Measurements from ENCODE around the gene MRGPRF. TPM values are rescaled to one million over a fixed set of nuclear protein-coding genes. Genes with fewer than 3 reads are reported as not detected.

MRGPRF gene
- 2.5 and 2.9 TPM in 2 replicates for total RNA-seq

- no peak within 1 kb of the TSS for H3K4me3 ChIP-seq (ENCODE audit: low read depth, low read length)
- TF ChIP-seq CTCF (conservative IDR thresholded peaks at IDR 0.05; ENCODE audit: low read depth, low read length): peak; percentile 40
- no peak for DNase-seq (ENCODE audit: low read depth)
Observed at GRCh38 chr11:69013009-69013951, at the start of gene MRGPRF. MRGPRF (minus strand) TSS chr11:69013246; CDS start chr11:69009901, 3,345 bp downstream.

- no peak for TF ChIP-seq CTCF (conservative IDR thresholded peaks at IDR 0.05; ENCODE audit: low read depth, low read length)
- DNase-seq (ENCODE audit: low read depth): no peak
- no peak overlapping the region for H3K4me3 ChIP-seq (ENCODE audit: low read depth, low read length)
Observed at GRCh38 chr11:69062169-69062855, 49.3 kb upstream of the MRGPRF start.

- TF ChIP-seq CTCF (conservative IDR thresholded peaks at IDR 0.05; ENCODE audit: low read depth, low read length): no peak
- DNase-seq (ENCODE audit: low read depth): no peak
- no peak overlapping the region for H3K4me3 ChIP-seq (ENCODE audit: low read depth, low read length)
Observed at GRCh38 chr11:69061713-69062053, 48.6 kb upstream of the MRGPRF start.

GRCh38 chr11:69060806-69061712, 48.0 kb upstream of the MRGPRF start:
- TF ChIP-seq CTCF (conservative IDR thresholded peaks at IDR 0.05; ENCODE audit: low read depth, low read length): no peak
- DNase-seq (ENCODE audit: low read depth): no peak
- no peak overlapping the region for H3K4me3 ChIP-seq (ENCODE audit: low read depth, low read length)

GRCh38 chr11:69059985-69060384, 46.9 kb upstream of the MRGPRF start:
- DNase-seq (ENCODE audit: low read depth): no peak
- no peak for TF ChIP-seq CTCF (conservative IDR thresholded peaks at IDR 0.05; ENCODE audit: low read depth, low read length)
- H3K4me3 ChIP-seq (ENCODE audit: low read depth, low read length): no peak overlapping the region

- no peak for DNase-seq (ENCODE audit: low read depth)
- H3K4me3 ChIP-seq (ENCODE audit: low read depth, low read length): no peak overlapping the region
- TF ChIP-seq CTCF (conservative IDR thresholded peaks at IDR 0.05; ENCODE audit: low read depth, low read length): no peak
Observed at GRCh38 chr11:69059429-69059828, 46.4 kb upstream of the MRGPRF start.

All from epithelial cell of proximal tubule (primary cell).